Measurements from ENCODE around the gene ZNF71. TPM values are rescaled to one million over a fixed set of nuclear protein-coding genes. Genes with fewer than 3 reads are reported as not detected.

Gene ZNF71
- total RNA-seq, 4 donors from 2014 or later: 4.4 to 10.5 (median 5.6) TPM

- intact Hi-C loops (cut with DNase I; ENCODE audit: low total_unique reads) (no loop called here), in situ Hi-C loops (cut with MboI; ENCODE audit: low pct_ligation_motif_present in 1 of 4, low pct_unique_long_range_greater_than_20kb in 1 of 4, low sequenced_read_pairs in 3 of 4) (no loop called here)
- Histone ChIP-seq H3K4me1 (no peaks in the 10 kb centered on the region), H3K27me3 (no peaks in the 10 kb centered on the region), H3K9me3 (peaks cover 99 to 100% of the 10 kb centered on the region in 2 donors), H3K36me3 (peaks cover 0 to 52% (median 23%) of the 10 kb centered on the region in 4 donors), H3K27ac (no peak overlapping the region), H3K4me3 (no peak overlapping the region)
- TF ChIP-seq CTCF (IDR thresholded peaks at IDR 0.05) (no peak), EP300 (IDR thresholded peaks at IDR 0.05; ENCODE audit: low read depth) (no peak), POLR2A (IDR thresholded peaks at IDR 0.05) (no peak), POLR2AphosphoS5 (IDR thresholded peaks at IDR 0.05) (no peak)
- WGBS, 2 donors (ENCODE audit: low coverage in 1 of 2): 91 to 96% methylated on average over 7 to 11 of the region's 11 CpGs
- no peak for DNase-seq
Observed at GRCh38 chr19:56577719-56578602, 17.1 kb upstream of the ZNF71 start.

GRCh38 chr19:56594446-56594782 is 688 bp upstream of the ZNF71 start:
- DNase-seq: no peak
- 62 to 65% methylated on average over 4 of the region's 4 CpGs for WGBS, 2 donors (ENCODE audit: low coverage in 1 of 2)
- Histone ChIP-seq H3K4me1 (peaks cover 0 to 11% (median 8%) of the 10 kb centered on the region in 4 donors), H3K27ac (no peak overlapping the region), H3K4me3 (peak overlapping the region in 2 of 4 donors; percentile 84 to 93), H3K27me3 (no peaks in the 10 kb centered on the region), H3K9me3 (no peaks in the 10 kb centered on the region), H3K36me3 (peaks cover 0 to 6% (median 0%) of the 10 kb centered on the region in 4 donors)
- intact Hi-C loops (cut with DNase I; ENCODE audit: low total_unique reads): no loop called here
- in situ Hi-C loops (cut with MboI; ENCODE audit: low pct_ligation_motif_present in 1 of 4, low pct_unique_long_range_greater_than_20kb in 1 of 4, low sequenced_read_pairs in 3 of 4): no loop called here
- TF ChIP-seq CTCF (IDR thresholded peaks at IDR 0.05) (no peak), POLR2A (IDR thresholded peaks at IDR 0.05) (no peak), EP300 (IDR thresholded peaks at IDR 0.05; ENCODE audit: low read depth) (no peak), POLR2AphosphoS5 (IDR thresholded peaks at IDR 0.05) (no peak)

- peak overlapping the region; percentile 82 to 93 (median 88) for H3K4me3 ChIP-seq
- DNase-seq: no peak
- intact Hi-C loops (cut with DNase I; ENCODE audit: low total_unique reads) (no loop called here), in situ Hi-C loops (cut with MboI; ENCODE audit: low pct_ligation_motif_present in 1 of 4, low pct_unique_long_range_greater_than_20kb in 1 of 4, low sequenced_read_pairs in 3 of 4) (no loop called here)
- TF ChIP-seq POLR2A (IDR thresholded peaks at IDR 0.05) (no peak), POLR2AphosphoS5 (IDR thresholded peaks at IDR 0.05) (no peak), EP300 (IDR thresholded peaks at IDR 0.05; ENCODE audit: low read depth) (no peak), CTCF (IDR thresholded peaks at IDR 0.05) (no peak)
- WGBS, 2 donors (ENCODE audit: low coverage in 1 of 2): 3% methylated on average over 4 of the region's 4 CpGs
- H3K27me3 ChIP-seq: no peaks in the 10 kb centered on the region
- peak overlapping the region; percentile 59 to 80 (median 76) for H3K27ac ChIP-seq
- peaks cover 0 to 6% (median 0%) of the 10 kb centered on the region in 4 donors for H3K36me3 ChIP-seq
- peaks cover 0 to 11% (median 8%) of the 10 kb centered on the region in 4 donors for H3K4me1 ChIP-seq
- no peaks in the 10 kb centered on the region for H3K9me3 ChIP-seq
Observed at GRCh38 chr19:56595548-56595899, 422 bp downstream of the ZNF71 start.

GRCh38 chr19:56596676-56597075 is 1.6 kb downstream of the ZNF71 start:
- H3K27me3 ChIP-seq: no peaks in the 10 kb centered on the region
- H3K36me3 ChIP-seq: peaks cover 0 to 11% (median 2%) of the 10 kb centered on the region in 4 donors
- intact Hi-C loops (cut with DNase I; ENCODE audit: low total_unique reads) (no loop called here), in situ Hi-C loops (cut with MboI; ENCODE audit: low pct_ligation_motif_present in 1 of 4, low pct_unique_long_range_greater_than_20kb in 1 of 4, low sequenced_read_pairs in 3 of 4) (no loop called here)
- 71 to 75% methylated on average over 4 of the region's 4 CpGs for WGBS, 2 donors (ENCODE audit: low coverage in 1 of 2)
- no peak overlapping the region for H3K27ac ChIP-seq
- H3K4me3 ChIP-seq: no peak overlapping the region
- DNase-seq: no peak
- peaks cover 0 to 11% (median 8%) of the 10 kb centered on the region in 4 donors for H3K4me1 ChIP-seq
- TF ChIP-seq POLR2AphosphoS5 (IDR thresholded peaks at IDR 0.05) (no peak), CTCF (IDR thresholded peaks at IDR 0.05) (no peak), POLR2A (IDR thresholded peaks at IDR 0.05) (no peak), EP300 (IDR thresholded peaks at IDR 0.05; ENCODE audit: low read depth) (no peak)
- peaks cover 0 to 6% of the 10 kb centered on the region in 2 donors for H3K9me3 ChIP-seq

Data from transverse colon (tissue), 4 donors.